Measurements from ENCODE around the gene BCAN. TPM values are rescaled to one million over a fixed set of nuclear protein-coding genes. Genes with fewer than 3 reads are reported as not detected.
A peak's percentile ranks its signal among the peaks of the same experiment; 100 is the strongest.

Gene BCAN, protein sequence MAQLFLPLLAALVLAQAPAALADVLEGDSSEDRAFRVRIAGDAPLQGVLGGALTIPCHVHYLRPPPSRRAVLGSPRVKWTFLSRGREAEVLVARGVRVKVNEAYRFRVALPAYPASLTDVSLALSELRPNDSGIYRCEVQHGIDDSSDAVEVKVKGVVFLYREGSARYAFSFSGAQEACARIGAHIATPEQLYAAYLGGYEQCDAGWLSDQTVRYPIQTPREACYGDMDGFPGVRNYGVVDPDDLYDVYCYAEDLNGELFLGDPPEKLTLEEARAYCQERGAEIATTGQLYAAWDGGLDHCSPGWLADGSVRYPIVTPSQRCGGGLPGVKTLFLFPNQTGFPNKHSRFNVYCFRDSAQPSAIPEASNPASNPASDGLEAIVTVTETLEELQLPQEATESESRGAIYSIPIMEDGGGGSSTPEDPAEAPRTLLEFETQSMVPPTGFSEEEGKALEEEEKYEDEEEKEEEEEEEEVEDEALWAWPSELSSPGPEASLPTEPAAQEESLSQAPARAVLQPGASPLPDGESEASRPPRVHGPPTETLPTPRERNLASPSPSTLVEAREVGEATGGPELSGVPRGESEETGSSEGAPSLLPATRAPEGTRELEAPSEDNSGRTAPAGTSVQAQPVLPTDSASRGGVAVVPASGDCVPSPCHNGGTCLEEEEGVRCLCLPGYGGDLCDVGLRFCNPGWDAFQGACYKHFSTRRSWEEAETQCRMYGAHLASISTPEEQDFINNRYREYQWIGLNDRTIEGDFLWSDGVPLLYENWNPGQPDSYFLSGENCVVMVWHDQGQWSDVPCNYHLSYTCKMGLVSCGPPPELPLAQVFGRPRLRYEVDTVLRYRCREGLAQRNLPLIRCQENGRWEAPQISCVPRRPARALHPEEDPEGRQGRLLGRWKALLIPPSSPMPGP
- not detected for total RNA-seq

DNA sequence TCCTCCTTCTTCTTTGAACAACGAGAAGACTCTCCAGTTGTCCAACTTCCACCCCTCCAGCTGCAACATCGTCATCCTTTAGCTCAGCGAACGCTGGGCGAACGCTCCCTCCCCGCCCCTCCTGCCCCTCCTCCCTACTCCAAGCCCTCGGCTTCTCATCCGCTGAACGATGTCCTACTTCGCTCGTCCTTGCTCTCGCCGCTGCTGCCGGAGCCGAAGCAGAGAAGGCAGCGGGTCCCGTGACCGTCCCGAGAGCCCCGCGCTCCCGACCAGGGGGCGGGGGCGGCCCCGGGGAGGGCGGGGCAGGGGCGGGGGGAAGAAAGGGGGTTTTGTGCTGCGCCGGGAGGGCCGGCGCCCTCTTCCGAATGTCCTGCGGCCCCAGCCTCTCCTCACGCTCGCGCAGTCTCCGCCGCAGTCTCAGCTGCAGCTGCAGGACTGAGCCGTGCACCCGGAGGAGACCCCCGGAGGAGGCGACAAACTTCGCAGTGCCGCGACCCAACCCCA, at the start of gene BCAN:
BCAN (plus strand) TSS at position 357 of the 504 bp plus-strand sequence. CDS start 3,938 bp downstream, outside the sequence.
- Histone ChIP-seq H3K27me3 (ENCODE audit: insufficient read depth, low read length) (peaks cover 84% of the 10 kb centered on the region), H3K4me3 (ENCODE audit: low read length) (no peak within 1 kb of the TSS)

DNA sequence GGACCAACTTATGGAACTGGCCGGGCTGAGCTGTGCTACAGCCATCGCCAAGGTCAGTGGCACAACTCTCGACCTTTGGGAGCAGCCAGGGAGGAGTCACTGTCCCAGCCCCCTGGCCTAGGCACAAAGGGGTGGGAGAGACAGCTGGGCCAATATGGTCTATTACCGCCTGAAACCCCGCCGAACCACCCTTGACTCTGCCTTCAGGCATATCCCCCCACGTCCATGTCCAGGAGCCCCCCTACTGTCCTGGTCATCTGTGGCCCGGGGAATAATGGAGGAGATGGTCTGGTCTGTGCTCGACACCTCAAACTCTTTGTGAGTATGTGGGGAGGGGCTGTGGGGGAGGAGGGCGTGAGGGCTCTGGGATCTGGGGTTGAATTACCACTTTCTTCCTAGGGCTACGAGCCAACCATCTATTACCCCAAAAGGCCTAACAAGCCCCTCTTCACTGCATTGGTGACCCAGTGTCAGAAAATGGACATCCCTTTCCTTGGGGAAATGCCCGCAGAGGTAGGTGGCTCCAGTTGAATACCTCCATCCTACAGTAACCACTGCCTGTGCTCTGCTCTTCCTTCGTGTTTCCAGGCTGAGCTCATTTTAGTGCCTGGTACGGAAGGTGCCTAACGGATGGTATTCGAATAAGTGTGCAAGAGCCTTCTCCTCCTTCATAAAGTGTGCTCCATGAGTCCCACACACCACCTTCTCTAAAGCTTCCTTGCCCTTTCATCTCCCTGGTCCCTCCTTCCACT, 49.6 kb upstream of the BCAN start:
- H3K4me3 ChIP-seq (ENCODE audit: low read length): peak overlapping the region; percentile 59
- no peaks in the 10 kb centered on the region for H3K27me3 ChIP-seq (ENCODE audit: insufficient read depth, low read length)
- no peaks in the 10 kb centered on the region for H3K9me3 ChIP-seq (ENCODE audit: low read depth, low read length)
- H3K4me1 ChIP-seq (ENCODE audit: insufficient read depth, low read length): peaks cover 18% of the 10 kb centered on the region

More for the DNA sequence above, at the start of gene BCAN:
- Histone ChIP-seq H3K4me1 (ENCODE audit: insufficient read depth, low read length) (peaks cover 20% of the 10 kb centered on the region), H3K9me3 (ENCODE audit: low read depth, low read length) (no peaks in the 10 kb centered on the region)

- Histone ChIP-seq H3K27me3 (ENCODE audit: insufficient read depth, low read length) (no peaks in the 10 kb centered on the region), H3K4me1 (ENCODE audit: insufficient read depth, low read length) (peaks cover 18% of the 10 kb centered on the region), H3K4me3 (ENCODE audit: low read length) (no peak overlapping the region), H3K9me3 (ENCODE audit: low read depth, low read length) (no peaks in the 10 kb centered on the region)
These were observed 48.8 kb upstream of the BCAN start for GRCh38 chr1:156592910-156593660.

DNA sequence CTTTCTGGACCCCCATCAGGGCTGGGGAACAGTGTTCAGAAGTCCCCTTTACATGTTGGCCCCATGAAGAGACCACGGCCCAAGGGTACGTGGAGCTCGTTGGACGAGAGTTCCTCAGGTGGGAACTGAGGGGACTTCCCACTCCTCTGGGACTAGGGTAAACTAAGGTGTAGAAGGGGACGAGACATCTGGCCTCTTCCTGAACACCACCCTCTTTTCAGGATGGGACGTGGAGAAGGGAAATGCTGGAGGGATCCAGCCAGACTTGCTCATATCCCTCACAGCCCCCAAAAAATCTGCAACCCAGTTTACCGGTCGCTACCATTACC, 48.3 kb upstream of the BCAN start:
- Histone ChIP-seq H3K4me1 (ENCODE audit: insufficient read depth, low read length) (peaks cover 18% of the 10 kb centered on the region), H3K4me3 (ENCODE audit: low read length) (no peak overlapping the region), H3K9me3 (ENCODE audit: low read depth, low read length) (no peaks in the 10 kb centered on the region), H3K27me3 (ENCODE audit: insufficient read depth, low read length) (no peaks in the 10 kb centered on the region)

DNA sequence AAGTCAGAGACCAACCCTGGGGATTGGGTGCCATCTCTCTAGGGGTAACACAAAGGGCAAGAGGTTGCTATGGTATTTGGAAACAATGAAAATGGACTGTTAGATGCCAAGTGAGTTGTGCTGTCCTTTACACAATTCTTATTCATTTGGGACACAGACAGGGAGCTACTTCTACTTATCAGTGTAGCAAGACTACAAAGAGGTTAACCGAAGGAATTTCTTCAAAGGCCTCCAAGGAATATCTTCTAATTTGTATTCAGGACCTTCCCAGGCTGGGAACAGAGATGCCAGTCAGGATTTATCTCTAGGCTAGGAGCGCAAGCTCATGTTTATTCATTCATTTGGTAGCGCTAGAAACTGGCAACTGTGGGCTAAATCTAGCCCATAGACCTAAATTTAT, 47.7 kb upstream of the BCAN start:
- H3K4me3 ChIP-seq (ENCODE audit: low read length): no peak overlapping the region
- no peaks in the 10 kb centered on the region for H3K27me3 ChIP-seq (ENCODE audit: insufficient read depth, low read length)
- H3K4me1 ChIP-seq (ENCODE audit: insufficient read depth, low read length): peaks cover 18% of the 10 kb centered on the region
- no peaks in the 10 kb centered on the region for H3K9me3 ChIP-seq (ENCODE audit: low read depth, low read length)

- no peaks in the 10 kb centered on the region for H3K9me3 ChIP-seq (ENCODE audit: low read depth, low read length)
- no peaks in the 10 kb centered on the region for H3K27me3 ChIP-seq (ENCODE audit: insufficient read depth, low read length)
- H3K4me3 ChIP-seq (ENCODE audit: low read length): no peak overlapping the region
- peaks cover 21% of the 10 kb centered on the region for H3K4me1 ChIP-seq (ENCODE audit: insufficient read depth, low read length)
These were observed 46.9 kb upstream of the BCAN start for GRCh38 chr1:156595016-156595415.

GRCh38 chr1:156596426-156596825, 45.5 kb upstream of the BCAN start:
- H3K9me3 ChIP-seq (ENCODE audit: low read depth, low read length): no peaks in the 10 kb centered on the region
- H3K4me1 ChIP-seq (ENCODE audit: insufficient read depth, low read length): peaks cover 23% of the 10 kb centered on the region
- no peaks in the 10 kb centered on the region for H3K27me3 ChIP-seq (ENCODE audit: insufficient read depth, low read length)
- H3K4me3 ChIP-seq (ENCODE audit: low read length): no peak overlapping the region

DNA sequence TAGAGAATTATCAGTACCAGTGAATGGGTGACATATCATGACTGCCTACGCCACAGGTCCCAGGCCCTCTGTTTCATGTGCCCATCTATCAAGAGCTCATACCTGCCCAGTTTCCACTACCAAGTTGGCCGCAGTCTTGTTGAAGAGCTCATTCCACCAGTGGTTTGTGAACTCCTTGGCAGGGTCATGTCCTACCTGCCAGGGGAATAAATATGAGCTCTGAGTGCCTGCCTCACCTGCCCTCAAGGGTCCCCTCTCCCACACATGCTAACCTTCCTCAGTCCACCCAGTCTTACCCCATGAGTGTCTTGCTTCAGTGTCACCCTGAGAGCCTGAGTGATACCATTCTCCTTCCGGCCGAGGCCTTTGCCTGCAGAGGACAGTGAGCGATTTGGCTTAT, 43.8 kb upstream of the BCAN start:
- H3K27me3 ChIP-seq (ENCODE audit: insufficient read depth, low read length): no peaks in the 10 kb centered on the region
- peaks cover 24% of the 10 kb centered on the region for H3K4me1 ChIP-seq (ENCODE audit: insufficient read depth, low read length)
- H3K9me3 ChIP-seq (ENCODE audit: low read depth, low read length): no peaks in the 10 kb centered on the region
- no peak overlapping the region for H3K4me3 ChIP-seq (ENCODE audit: low read length)

GRCh38 chr1:156598731-156599432, 43.0 kb upstream of the BCAN start:
- Histone ChIP-seq H3K4me1 (ENCODE audit: insufficient read depth, low read length) (peaks cover 24% of the 10 kb centered on the region), H3K27me3 (ENCODE audit: insufficient read depth, low read length) (no peaks in the 10 kb centered on the region), H3K4me3 (ENCODE audit: low read length) (no peak overlapping the region), H3K9me3 (ENCODE audit: low read depth, low read length) (no peaks in the 10 kb centered on the region)

DNA sequence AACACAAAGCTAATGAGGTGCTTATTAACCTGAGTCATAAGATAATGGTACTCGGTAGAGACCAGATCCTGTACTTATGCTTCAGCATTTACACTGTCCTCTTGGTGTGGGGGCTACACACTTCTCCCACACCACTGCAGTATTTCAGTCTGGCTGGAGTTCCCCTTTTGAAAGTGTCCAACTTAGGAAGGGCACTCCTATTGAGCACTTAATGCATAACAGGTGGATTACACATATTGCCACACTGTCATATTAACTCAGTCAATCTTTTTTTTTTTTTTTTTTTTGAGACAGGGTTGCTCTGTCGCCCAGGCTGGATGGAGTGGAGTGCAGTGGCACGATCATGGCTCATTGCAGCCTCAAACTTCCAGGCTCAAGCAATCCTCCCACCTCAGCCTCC, 42.1 kb upstream of the BCAN start:
- H3K27me3 ChIP-seq (ENCODE audit: insufficient read depth, low read length): no peaks in the 10 kb centered on the region
- H3K4me3 ChIP-seq (ENCODE audit: low read length): no peak overlapping the region
- no peaks in the 10 kb centered on the region for H3K9me3 ChIP-seq (ENCODE audit: low read depth, low read length)
- H3K4me1 ChIP-seq (ENCODE audit: insufficient read depth, low read length): peaks cover 24% of the 10 kb centered on the region

DNA sequence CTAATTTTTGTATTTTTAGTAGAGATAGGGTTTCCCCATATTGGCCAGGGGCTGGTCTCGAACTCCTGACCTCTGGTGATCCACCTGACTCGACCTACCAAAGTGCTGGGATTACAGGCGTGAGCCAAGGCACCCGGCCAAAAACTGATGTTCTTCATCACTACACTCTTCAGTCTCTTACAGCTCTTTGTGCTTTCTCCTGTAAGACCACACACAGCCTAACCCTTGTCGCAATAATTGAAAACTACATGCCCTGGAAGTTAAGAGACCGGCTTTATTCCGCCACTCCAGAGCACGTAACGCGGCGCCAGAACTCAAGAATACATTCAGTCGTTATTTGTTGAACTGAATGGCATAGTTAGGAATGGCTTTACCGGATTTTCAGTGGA, 41.2 kb upstream of the BCAN start:
- peak overlapping the region; percentile 62 for H3K4me3 ChIP-seq (ENCODE audit: low read length)
- H3K4me1 ChIP-seq (ENCODE audit: insufficient read depth, low read length): peaks cover 24% of the 10 kb centered on the region
- H3K27me3 ChIP-seq (ENCODE audit: insufficient read depth, low read length): no peaks in the 10 kb centered on the region
- H3K9me3 ChIP-seq (ENCODE audit: low read depth, low read length): no peaks in the 10 kb centered on the region

DNA sequence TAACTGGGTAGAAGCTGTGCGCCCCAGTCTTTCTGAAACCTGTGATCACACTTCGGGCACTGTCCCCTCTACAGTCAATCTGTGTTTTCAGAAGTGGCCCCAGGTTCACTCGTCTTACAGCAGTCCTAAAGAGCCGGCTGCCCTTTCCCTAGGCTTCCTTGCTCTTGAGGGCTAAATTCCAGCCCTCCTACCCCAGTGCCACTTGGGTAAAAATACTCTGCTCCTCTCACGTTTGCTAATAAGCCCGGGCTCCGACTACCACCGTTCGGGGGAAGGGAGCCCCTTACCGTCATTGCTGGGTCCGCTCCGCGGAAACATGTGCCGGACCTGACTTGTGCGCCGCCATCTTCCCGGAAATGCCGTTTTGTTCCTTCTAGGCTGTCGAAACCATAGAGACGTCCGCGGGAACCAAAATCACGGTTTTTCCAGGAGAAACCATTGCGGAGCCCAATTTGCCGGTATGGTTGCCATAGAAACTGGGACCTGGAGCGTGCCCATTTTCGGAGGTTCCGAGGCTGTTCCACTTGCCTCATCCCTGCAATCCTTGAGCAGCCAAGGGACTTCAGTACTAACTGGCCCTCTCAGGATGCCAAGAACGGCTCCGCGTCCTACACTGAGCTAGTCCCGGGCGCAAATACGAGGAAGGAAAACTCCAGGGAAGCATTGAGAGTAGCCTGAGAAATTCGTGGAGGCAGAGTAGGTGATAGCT, 40.6 kb upstream of the BCAN start, which contains the start of gene GPATCH4:
GPATCH4 (minus strand) TSS at position 358 of the 709 bp plus-strand sequence.
- H3K9me3 ChIP-seq (ENCODE audit: low read depth, low read length): no peaks in the 10 kb centered on the region
- H3K27me3 ChIP-seq (ENCODE audit: insufficient read depth, low read length): no peaks in the 10 kb centered on the region
- peaks cover 24% of the 10 kb centered on the region for H3K4me1 ChIP-seq (ENCODE audit: insufficient read depth, low read length)
- peak within 1 kb of the TSS; percentile 62 for H3K4me3 ChIP-seq (ENCODE audit: low read length)

- no peaks in the 10 kb centered on the region for H3K27me3 ChIP-seq (ENCODE audit: insufficient read depth, low read length)
- peak overlapping the region; percentile 62 for H3K4me3 ChIP-seq (ENCODE audit: low read length)
- no peaks in the 10 kb centered on the region for H3K9me3 ChIP-seq (ENCODE audit: low read depth, low read length)
- peaks cover 24% of the 10 kb centered on the region for H3K4me1 ChIP-seq (ENCODE audit: insufficient read depth, low read length)
These were observed 40.0 kb upstream of the BCAN start for GRCh38 chr1:156601892-156602291.
